ENCODE results near the gene HPGD.

GRCh38 chr4:174538876-174539250 lies 16.6 kb upstream of the HPGD start:
- no peak for TF ChIP-seq CTCF (optimal IDR thresholded peaks at IDR 0.05 in 1 of 3, IDR thresholded peaks at IDR 0.05 in 1 of 3, conservative IDR thresholded peaks at IDR 0.05 in 1 of 3; ENCODE audit: extremely low read depth in 1 of 3, insufficient read depth in 2 of 3, low read length in 3 of 3)
- TF ChIP-seq EZH2 (IDR thresholded peaks at IDR 0.05; ENCODE audit: low read length), result no peak

All from keratinocyte (primary cell).